HG02642 (cell line): Measurements from ENCODE around the gene ANXA5.

ENCODE experiments used
- ATAC-seq: cut with Tn5 transposase; IDR thresholded peaks from one replicate; pipeline ENCODE4 v1.9.1; 2021; ENCODE audit warnings: mild to moderate bottlenecking; ENCODE audit not compliant: unreplicated experiment, poor library complexity

ANXA5 gene

DNA sequence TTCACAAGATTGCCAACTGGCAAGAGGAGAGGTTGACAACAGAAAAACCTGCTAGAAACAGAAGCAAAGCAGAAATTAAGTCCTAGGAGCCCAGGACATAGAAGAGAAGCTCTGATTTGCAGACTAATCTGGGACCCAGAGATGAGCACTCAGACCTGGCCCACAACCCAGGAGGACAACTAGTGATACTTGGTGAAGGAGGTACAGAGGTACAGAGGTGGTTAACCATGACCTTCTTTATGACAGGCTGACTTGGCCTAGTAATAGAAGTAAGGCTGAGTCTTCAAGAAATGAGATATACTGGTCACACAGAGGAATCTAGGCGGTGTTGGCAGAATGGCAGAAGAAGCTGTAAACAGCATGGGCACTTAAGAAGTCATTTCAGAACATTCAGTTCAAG is 43.6 kb downstream of the ANXA5 start:
- no peak for ATAC-seq

DNA sequence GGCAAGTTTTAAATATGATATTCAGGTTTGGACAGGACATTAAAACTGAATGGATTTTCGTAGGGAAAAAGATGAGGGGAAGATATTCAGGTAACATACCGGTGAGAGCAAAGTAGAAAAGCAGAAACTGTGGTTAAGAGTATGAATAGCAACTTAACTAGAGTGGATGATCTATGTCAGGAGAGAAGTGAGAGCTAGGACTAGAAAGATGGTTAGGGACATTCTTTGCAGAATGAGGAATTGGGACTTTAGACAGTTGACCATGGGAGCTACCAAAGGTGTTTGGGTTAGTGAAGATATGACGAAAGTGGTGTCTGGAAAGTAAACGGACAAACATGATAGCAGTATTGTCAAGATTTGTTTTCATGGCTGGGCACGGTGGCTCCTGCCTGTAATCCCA is 45.2 kb downstream of the ANXA5 start:
- ATAC-seq: no peak

DNA sequence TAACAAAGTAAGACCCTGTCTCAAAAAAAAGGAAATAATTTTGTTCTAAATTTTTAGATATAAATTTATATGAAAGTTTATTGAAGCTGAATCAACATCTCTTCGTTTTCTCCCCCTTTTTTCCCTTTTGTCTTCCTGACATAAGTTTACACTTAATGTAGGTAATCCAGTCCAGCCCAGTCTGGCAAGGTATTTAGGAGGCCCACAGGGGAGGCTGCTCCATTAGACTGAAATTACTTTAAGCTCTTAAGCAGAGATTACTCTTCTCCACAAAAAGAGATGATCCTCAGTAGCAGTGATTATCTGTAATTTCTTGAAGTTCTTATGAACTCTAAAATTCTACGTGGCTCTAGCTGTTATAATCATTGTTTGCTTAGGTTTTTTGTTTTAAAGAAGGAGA is 46.0 kb downstream of the ANXA5 start:
- no peak for ATAC-seq

DNA sequence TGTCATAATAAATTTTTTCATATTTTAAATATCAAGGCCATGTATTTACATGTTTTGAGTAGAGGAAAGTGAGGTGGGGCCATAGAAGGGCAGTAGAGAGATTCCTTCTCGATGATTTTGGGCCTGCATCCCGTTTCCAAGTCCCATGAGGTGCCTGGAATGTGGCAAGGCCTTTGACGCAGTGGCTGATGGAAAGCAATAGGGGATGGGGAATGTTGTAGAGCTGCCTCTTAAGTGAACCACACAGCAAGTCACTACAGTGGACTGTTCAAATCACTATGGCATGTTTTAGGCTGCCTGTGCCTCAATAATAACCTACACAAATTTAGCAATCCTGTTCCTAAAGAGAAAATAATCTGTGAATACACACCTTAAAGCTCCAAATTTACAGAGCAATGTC is 48.3 kb downstream of the ANXA5 start:
- ATAC-seq: no peak

DNA sequence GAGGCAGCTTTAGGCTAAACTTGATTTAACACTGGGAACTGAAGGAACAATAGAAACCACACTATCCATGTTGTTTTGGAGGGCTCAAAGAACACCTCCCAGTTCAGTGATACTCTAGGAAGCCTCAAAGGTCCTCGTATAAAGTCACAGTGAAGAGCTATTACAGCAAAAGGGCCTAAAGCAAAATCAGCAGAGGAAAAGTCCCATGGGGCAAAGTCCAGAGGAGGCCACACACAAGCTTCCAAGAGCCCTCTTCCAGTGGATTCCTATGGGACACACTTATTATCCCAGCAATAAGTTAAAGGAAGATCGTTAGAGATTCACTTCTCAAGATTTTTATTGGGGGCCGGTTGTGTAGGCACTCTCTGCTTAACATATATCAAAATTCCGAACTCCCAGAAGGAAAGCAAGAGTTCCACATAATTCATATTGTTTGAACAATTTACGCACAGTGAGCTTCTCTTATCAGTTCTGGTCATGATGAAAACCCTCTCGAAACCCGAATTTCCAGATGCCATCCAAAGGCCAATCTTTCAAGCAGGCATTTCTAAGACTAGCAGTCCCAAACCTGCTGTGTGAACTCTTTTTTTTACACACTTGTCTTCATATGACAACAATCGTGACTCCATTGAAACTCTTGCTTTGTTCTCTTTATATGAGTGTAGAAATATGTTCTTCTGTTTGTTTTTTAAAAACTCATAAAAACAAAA is 53.7 kb downstream of the ANXA5 start:
- ATAC-seq: no peak

DNA sequence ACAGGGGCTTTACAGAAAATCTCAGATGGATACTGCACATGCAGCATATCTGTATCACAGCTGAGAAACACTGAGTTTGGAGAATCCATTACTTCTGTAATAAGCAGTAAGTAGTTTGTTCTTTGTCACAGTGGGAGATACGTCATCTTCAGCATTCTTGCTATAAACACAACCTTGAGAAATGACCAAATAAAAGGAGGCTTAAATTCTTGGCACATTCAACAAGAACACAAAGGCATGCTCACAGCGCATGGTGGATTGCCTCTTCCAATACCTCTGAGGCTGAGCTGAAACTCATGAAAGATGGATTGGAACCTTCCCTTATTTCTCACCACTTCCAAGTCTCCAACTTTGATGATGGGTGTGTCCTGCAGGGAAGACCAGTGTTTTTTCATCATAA is 54.5 kb downstream of the ANXA5 start:
- ATAC-seq: no peak

DNA sequence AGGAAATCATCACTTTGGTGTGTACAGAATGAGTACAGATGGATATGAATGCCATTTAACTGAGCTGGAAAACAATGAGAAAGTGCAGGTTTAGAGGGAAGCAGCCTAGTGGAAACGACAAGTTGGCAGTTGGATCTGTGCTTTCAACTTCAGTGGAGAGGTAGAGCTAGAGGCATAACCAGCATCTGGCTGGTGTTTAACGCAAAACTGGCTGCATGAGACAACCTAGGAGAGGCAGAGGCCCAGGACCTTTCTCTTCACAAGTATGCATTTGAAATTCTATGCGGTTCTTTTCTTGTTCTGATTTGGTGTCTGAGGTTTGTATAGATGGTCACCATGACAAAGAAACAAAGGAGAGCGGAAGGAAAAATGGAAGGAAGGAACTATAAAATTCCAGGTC is 63.1 kb downstream of the ANXA5 start:
- ATAC-seq: no peak

DNA sequence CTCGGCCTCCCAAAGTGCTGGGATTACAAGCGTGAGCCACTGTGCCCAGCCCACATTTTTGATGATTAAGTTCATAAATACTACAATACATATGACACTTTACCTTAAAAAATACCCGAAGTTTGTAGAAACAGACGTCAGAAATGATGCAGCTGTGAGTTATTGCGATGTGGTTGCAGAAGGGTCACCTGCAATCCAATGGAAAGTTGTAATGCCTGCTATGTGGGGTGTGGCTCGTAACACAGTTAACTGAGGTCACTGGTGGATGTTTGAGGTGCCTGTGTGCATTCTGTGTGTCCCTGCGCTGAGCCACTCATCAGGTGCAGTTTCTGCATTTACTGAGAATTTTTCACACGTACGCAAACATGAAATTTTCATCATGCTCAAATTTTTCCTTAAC is 64.1 kb downstream of the ANXA5 start:
- ATAC-seq: no peak
